Right lobe of liver (tissue), 4 donors: ENCODE results near the gene GTF3C6.
A peak's percentile ranks its signal among the peaks of the same experiment; 100 is the strongest.

ENCODE experiments used
- CTCF ChIP-seq, 4 donors: fragments of 200-600 bp in 3 of 4; fragments of 450-650 bp in 1 of 4; IDR thresholded peaks; one replicate each; pipeline versions ENCODE4 v1.5.1 to v1.8.0; 2016 to 2022; ENCODE audit warnings: antibody characterized with exemption in 4 of 4, mild to moderate bottlenecking in 2 of 4
- POLR2A ChIP-seq: fragments of 450-650 bp; IDR thresholded peaks from one replicate; pipeline ENCODE4 v1.6.1; 2017; ENCODE audit warnings: antibody characterized with exemption, mild to moderate bottlenecking
- donor health status: DM: no; HTN: no; CAD: no.
- donor health status: DM: no; HTN: no; CAD: no.
- donor health status: DM: no; HTN: yes; CAD: no.

GRCh38 chr6:110958329-110959192, at the start of gene GTF3C6:
- no peak for TF ChIP-seq CTCF (IDR thresholded peaks at IDR 0.05)
- peak; percentile 91 for TF ChIP-seq POLR2A
